HG02678 (cell line): ENCODE measurements around the gene SSTR5.

Experiments
- ATAC-seq: cut with Tn5 transposase; IDR thresholded peaks from one replicate; pipeline ENCODE4 v1.9.1; 2021; ENCODE audit warnings: mild to moderate bottlenecking, moderate library complexity; ENCODE audit not compliant: unreplicated experiment

SSTR5 gene

DNA sequence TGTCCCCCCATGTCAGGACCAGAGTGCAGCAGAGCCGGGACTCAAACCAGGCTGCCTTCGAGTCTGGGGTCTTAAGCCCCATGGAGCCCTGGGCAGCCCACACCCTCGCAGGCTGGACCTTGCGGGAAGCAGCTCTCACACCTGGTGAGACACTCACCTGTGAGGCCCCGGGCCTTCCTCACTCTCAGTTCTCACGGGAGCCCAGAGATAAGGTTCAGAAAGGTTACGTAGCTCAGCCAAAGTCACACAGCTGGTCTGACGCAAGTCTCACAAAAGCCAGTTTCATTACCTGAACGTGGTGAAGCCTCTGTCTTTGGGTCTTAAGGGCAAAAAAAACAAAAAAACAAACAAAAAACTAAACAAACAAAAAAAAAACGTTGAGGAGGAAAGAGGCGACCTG lies 32.8 kb upstream of the SSTR5 start:
- ATAC-seq = no peak

DNA sequence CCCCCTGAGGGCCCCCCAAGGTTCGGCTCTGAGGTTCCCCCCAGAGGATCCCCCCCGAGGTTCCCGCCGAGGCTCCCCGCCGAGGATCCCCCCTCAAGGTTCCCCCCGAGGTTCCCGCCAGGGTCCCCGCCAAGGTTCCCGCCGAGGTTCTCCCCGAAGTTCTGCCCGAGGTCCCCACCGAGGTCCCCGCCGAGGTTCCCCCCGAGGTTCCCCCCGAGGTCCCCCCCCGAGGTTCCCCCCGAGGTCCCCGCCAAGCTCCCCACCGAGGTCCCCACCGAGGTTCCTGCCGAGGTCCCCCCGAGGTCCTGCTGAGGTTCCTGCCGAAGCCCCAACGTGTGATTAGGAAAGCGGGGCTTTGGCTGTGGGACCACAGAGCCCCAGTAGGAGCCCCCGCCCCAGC lies 32.2 kb upstream of the SSTR5 start:
- ATAC-seq = no peak

DNA sequence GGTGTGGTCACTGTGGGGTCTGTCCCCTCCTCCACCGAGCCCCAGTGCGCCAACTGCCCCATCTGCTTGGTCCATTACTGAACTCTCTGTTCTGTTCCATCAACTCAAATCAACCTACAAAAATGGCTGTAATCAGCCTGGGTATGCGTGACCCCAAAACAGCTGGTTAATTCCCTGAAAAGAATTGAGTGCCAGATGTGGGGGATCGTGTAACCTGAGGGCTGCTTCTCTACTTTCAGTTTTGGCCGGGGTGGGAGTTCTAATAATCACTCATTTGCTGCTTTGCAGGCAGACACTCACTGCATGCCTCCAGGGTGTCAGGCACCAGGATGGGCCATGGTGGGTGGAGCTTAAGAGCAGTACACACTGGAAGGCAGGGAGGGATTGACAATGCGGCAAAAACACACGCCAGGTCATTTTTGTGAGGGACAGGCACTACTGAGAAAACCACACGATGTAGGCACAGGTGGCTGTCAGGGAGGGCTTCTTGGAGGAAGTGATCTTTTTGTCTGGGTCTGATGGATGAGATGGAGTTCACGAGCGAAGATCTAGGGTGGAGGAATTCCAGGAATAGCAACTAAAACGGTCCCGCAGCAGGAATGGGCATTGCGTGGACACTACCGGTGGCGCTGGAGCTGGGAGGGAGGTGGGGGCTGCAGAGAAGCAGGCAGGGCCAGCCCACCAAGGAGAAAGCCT lies 30.4 kb upstream of the SSTR5 start:
- no peak for ATAC-seq

DNA sequence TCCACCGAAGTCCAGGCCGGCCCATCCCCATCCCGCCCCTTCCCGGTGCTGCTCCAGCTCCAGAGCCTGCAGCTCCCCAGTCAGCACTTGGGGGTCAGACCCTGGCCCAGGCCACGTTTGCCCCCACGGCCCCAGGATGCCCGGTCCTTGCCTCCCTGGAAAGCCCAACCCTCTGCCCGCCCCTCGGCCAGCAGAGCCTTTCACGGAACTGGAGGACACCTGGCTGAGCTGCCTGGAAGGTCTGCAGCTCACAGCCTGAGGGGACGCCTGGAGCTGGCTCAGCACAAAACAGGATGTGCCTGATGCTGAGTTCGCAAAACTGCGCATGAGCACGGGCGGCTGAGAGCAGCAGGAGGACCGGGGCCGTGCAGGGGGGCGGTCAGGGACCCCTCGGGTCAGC lies 29.7 kb upstream of the SSTR5 start:
- ATAC-seq = no peak

DNA sequence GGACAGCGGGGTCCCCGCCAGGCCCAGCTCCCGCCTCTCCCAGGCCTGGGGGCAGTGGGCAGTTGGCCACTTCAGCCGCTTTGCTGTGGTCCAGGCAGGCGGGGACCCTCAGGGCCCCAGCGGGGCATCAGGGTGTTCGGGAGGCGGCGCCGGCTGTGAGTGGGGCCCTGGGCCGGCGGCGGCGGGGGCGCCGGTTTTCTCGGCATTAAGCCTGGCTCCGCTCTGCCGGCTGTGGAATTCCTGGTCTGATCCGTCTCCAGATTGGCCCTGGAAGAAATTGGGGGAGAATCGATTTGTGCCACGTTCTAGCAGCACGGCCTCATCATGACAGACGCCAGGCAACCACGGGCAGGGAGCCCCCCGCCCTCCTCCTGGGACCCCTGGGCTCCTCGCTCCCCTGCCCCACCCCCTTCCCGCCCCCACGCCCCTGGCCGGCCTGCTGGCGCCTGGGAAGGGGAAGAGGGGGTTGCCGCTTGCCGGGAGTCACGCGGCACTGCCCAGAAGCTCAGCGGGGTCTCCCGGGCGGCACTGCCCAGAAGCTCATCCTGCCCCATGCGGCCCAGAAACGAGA lies 28.6 kb upstream of the SSTR5 start:
- ATAC-seq = no peak

DNA sequence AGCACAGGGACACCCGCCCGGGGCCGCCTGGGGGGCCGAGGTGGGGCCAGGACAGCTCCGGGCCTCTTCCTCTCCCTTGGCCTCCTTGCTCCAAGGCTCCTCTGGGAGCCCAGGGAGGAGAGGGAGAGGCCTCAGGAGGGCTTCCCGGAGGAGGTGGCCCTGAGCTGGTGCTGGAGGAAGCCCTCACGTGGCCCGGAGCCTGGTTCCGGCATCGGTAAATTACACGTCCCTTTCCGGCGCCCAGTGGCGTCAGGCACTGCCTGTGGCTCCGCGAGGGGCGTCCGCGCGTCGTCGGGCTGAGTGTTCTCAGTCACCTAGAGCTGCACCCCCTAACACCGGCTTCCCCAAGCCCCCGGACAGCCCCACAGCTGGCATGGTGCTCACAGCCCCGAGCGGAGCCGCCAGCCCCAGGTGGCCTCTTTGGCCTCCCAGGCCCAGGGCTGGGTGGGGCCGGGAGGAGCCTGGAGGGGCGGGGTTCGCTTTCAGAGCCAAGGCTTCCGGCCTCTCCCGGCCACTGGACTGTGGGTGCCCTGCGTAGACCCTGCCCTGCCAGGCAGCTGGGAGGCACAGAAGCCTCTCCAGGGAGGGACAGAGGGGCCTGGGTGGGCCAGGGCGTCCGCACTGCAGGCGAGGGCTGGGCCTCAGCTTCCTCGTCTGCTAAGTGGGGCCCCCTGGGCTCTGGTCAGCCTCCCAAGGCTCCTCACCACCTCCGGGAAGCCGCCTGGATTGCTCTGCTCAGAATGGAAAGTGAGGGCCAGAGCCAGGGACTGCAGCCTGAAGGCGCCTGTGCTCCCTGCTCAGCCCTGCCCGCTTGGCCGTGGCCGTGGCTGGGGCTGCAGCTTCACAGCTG lies 27.9 kb upstream of the SSTR5 start:
- ATAC-seq = no peak

DNA sequence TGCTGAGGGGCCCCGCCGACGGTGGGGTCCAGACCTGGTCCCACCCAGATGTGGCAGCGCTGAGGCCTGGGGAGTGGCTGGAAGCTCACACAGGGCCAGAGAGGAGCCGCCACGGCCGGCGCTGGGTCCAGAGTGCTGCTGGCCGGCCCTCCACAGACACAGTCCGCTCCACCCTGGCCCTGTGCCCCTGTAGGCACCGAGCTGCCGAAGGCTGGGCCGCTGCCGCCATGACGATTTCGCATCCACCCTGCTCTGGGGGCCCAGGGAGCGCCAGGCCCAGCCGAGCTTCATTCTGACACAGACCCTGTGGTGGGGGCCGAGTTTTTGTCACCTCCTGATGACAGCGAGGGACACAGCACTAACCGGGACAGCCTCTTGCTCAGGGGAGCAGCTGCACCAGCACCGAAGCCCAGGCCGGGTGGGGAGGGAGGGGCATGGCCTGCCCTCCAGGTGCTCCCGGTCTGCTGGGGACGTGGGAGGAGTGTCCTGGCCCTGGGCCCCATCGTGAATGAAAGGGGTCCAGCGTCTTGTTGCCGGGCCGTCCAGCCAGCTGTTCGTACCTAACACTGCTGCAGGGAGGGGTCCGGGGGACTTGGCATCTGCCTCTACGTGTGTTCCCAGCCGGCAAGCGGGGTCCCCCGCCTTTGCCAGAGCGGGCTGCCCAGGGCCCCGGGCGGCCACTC lies 27.1 kb upstream of the SSTR5 start:
- no peak for ATAC-seq

DNA sequence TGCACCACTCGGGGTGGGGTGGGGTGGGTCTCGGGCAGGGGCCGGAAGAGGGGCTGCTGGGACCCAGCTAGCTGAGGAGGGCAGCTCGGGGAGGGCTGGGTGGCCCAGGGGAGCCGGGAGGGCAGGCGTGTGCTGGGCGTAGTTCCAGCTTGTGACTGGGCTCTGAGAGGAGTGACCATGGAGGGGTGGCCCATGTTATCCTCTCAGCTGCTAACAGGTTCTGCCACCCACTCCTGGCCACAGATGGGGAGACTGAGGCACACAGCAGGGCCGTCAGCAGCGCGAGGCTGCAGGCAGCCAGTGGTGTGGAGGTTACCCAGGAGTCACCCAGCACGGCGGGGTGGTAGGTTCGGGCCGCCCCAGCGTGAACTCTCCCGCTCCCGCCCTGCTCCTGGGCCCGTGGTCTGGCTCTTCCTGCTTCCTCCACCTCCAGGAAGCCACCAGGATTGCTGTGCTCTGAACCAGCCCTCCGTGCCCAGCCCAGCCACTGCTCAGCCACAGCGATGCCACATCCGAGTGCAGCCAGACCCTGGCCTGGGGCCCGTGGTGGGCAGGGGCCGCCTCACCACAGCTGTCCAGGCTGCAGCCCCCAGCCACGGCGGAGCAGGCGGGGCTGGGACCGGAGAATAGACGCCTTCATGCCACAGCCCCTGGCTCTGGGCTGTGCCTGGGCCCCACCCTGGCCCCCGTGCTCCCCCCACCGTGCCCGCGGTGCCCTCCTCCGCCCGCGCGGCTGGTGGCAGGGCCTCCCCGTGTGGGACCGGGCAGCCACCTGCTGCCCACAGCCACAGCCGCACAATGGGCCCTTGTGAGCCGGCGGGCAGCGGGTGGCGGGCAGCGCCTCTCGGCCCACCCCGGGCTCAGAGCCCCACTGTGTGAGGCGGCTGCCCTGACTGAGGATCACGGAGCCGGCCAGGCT lies 26.3 kb upstream of the SSTR5 start:
- no peak for ATAC-seq

DNA sequence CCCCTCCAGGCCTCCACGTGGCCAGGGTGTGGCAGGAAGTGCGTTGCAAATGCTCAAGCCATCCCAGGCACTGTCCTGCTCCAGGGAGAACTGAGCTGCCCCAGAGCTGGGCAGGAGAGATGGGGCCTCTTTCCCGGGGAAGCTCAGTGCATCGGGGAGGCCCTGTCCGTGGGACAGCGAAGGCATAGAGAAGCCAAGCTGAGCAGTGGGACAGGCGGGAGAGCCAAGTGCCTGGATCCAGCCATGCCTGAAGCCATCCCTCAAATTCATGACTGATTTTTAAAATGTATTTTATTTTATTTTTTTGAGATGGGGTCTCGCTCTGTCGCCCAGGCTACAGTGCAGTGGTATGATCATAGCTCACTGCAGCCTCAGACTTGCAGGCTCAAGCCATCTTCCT lies 25.4 kb upstream of the SSTR5 start:
- no peak for ATAC-seq

DNA sequence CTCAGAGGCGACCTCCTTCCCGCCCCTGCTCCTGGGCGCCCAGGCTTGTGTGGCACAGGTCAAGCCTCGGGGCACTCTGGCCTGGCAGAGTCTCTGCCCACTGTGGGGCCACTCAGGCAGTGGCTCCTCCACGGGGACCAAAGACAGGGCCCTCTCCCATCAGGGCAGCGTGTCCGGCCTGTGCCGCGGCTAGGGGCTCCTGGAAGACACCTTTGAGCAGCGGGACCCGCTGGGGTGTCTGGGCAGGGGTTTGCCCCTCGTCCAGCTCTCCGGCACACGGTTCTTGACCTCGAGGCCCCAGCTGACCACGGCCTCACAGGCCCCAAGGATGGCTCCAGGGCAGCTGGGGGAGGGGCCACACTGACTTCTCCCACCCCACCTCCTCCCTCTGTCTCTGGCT lies 24.7 kb upstream of the SSTR5 start:
- ATAC-seq = no peak

DNA sequence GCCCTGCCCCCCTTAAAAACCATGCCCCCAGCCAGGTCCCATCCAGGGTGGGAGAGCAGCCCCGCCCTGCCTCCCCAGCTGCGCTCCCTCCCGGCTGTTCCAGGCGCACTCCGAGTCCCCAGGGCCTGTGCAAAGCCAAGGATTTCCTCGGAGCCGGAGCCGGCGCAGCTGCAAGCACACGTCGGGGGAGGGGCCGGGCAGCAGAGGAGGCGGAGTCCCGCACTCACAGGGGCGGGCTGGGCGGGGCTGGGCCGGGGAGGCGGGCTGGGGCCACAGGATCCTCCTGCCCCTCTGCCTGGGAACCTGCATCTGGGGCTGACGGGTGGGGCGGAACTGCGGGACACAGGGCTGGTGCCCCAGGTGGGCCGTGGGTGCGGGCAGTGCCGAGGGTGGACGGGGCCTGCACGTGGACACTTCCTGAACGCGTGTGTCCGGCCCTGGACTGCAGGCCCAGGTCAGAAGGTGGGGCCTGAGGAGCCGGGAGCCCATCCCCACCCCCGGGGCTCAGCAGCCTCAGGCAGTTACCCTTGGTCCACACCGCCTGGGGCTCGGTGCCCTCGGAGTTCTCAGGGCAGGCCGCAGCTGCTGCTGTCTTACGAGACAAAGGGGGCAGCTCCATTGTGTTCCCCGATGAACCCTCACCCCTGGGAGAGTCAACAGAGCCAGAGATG lies 24.0 kb upstream of the SSTR5 start:
- no peak for ATAC-seq

DNA sequence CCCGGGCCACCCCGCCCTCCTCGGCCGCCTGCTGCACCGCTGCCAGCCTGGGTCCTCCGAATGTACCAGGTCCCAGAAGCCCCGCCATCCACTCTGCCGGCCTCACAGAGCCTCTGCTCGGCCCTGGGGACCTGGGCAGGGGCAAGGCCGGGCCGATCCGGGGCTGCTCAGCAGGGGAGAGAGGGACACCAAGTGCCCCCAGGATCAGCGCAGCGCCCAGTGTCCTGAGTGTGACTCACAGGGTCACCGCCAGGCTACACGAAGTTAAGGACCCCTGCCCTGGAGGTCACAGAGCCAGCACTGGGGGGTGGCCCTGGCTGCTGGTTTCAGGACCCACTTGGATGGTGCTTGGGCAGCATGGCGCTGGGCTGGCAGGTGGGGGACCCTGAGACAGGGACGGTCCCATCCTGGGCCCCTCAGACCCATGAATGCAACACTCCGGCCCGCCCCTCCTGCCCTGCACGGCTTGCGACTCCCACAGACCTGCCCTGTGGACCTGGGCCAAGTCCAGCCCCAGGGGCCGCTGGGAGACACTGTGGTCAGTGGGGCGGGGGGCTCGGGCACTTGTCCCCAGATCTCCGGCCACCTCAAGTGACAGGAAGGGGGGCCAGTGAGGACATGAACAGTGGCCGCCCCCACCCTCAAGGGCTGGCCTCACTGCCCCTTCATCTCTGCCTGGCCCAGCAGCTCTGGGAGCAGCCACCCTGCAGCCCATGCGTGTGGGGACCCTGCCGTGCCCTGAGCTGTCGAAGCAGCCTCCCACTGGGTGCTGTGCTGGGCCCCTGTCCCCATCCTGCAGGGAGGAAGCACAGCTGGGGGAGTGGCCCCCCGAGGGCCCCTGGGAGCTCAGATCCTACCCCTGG lies 23.2 kb upstream of the SSTR5 start:
- no peak for ATAC-seq

DNA sequence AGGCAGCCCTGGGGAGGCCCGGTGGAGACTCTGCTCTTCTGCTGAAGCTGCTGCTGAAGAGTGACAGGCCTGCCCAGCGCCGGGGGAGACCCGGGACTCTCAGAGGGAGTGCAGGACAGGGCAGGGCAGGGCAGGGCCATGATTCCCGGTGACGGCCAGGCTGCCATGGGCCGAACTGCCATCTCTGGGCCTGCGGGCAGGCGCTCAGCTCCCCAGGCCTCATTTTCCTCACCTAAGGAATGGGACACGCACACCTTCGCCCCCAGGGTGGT lies 22.6 kb upstream of the SSTR5 start:
- no peak for ATAC-seq

DNA sequence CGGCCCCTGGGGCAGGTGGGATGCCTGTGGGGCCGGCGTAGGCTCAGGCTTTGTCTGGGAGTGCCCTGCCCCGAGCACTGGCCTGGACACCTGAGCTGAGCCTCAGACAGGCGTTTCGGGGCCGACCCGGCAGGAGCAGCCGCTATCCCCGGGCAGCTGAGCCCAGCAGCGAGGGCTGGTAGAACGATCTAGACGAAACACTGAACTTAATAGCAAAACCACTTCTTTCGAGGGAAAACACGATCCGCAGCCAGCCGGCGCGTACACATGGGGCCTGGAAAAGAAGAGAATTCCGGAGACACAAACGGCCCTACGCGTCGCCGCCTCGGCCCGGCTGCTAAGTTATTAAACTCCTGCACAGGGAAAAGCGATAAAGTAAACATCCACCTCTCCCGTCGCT lies 22.0 kb upstream of the SSTR5 start:
- ATAC-seq = no peak

DNA sequence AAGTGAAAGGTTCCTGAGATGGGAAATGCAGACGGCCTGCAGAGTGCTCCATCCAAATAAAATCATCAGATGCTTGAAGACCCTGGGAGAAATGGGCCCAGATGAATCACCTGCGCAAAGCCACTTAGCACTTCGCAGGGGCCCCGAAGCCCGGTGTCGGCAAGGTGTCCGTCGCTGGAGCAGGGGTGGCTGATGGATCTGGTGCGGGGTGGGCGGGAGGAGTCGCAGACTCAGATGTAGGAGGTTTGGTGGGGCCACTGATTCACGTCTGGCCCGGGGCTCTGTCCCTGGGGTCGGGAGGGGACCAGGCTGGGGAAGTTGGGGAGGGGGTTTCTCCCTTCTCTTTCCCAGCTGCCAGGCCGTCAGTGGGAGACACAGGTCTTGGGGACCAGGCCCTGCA lies 21.6 kb upstream of the SSTR5 start:
- no peak for ATAC-seq

DNA sequence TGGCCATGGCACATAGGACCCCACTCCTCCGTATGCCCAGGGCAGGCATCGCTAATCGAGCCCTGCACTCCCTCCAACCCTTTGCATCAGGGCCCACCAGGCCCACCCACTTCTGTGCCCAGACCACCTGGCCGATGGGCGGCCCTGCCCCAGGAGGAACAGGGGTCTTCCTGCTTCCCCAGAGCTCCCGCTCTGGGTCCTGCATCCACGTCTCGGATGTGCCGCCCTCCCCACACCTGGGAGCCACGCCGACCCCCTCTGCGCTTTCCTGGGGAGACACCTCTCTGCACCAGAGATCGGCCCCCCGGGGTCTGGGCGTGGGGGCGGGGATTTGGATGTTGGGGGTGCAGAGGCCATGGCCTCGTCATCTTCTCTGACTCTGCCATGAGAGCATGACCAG lies 21.1 kb upstream of the SSTR5 start:
- no peak for ATAC-seq

DNA sequence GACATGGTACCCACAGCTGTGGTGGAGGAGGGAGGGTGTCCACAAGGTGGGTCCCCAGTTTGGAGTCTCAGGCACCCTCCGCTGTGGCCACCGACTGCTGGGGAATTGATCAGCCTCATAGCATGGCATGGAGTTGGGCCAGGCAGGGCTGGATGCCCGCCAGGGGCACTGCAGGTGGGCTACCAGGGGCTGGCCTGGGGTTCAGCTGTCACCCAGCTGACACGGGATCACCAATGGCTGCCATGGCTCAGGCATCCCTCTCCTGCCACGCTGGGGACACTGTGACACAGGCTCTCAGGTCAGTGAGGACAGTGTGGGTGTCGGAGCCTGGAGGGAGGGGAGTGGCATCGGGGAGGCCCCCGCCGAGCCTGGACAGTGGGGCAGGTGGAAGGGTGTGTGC lies 19.8 kb upstream of the SSTR5 start:
- ATAC-seq = no peak

DNA sequence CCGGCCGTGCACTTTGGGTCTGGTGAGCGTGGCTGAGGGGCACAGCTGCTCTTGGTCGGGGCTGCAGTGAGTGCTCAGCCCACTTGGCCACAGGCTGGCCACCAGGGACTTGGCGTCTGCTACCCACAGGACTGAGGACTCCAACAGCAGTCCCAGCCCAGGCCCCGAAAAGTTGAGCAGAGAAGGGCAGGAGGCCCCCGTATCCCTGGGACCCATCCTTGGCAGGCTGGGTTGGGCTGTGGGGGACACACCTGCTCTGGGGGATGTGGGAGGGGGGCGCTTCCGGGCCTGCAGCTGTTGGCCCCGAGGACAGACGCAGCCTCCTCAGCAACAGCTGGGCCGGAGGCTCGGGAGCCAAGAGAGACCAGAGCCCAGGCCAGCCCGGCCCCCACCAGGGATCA lies 19.4 kb upstream of the SSTR5 start:
- no peak for ATAC-seq

DNA sequence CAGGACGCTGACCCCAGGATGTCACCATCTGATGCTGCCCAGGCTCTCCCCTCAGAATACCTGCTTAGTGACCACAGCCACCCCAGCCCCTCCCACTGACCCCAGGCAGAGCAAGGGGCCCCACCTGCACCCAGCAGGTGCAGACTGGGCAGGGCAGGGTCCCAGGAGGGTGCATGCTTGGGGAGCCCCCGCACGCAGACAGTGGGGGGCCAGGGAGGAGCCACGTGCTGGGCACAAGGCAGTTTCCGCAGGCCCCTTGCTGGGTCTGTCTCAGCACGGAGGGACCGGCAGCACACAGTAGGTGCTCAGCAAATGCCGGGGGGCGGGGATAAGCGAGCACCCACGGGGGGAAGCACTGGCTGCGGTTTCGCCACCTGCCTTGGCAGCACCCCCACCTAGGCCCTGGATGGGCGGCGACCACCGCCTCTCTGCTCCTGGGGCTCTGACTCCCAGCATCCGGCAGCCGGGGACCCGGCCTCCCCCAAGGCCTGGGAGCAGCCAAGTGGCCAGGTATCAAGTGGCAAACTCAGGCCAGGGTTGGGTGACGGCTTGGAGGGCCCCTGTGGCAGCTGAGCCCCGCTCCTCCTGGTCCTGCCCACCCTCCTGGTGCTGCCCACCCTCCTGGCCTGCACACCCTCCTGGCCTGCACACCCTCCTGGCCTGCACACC lies 18.7 kb upstream of the SSTR5 start:
- ATAC-seq = no peak
